B cell (primary cell): Measurements from ENCODE around the gene RIOK2. TPM values are rescaled to one million over a fixed set of nuclear protein-coding genes. Genes with fewer than 3 reads are reported as not detected.

Source experiments
- ATAC-seq: fragments of 200-7000 bp; cut with Tn5 transposase; one replicate; pipeline ENCODE4 v1.10.0; 2021; ENCODE audit warnings: low read depth, mild to moderate bottlenecking, moderate number of reproducible peaks, moderate library complexity
- CTCF ChIA-PET: fragments of 350-600 bp; sonication (Branson Sonifier 250); formaldehyde crosslinking; loops from one replicate; lab custom pipeline; 2021; ENCODE audit warnings: antibody characterized with exemption, inconsistent platforms; lab: Charles Lee
- POLR2A ChIA-PET: fragments of 350-600 bp; sonication (Branson Sonifier 250); formaldehyde crosslinking; loops from one replicate; lab custom pipeline; 2021; ENCODE audit warnings: antibody characterized with exemption; lab: Charles Lee
- DNase-seq: peaks from one replicate; pipeline ENCODE4 v3.0.0; 2013
- H2AFZ ChIP-seq: 2 replicates; pipeline ENCODE4 v1.6.1; 2012; ENCODE audit warnings: mild to moderate bottlenecking, low read depth, low read length; ENCODE audit not compliant: insufficient read depth, poor library complexity, severe bottlenecking
- H3K27ac ChIP-seq, 2 donors: 1 replicate in 1 of 2; 2 replicates in 1 of 2; pipeline ENCODE4 v1.5.1; 2012 to 2013; ENCODE audit warnings: low read length in 2 of 2, mild to moderate bottlenecking in 2 of 2, moderate library complexity in 1 of 2
- H3K27me3 ChIP-seq, 4 experiments: fragments of 200-600 bp in 1 of 4; sonication (generic) in 1 of 4; replicated peaks in 1 of 4; 1 replicate in 2 of 4; 2 replicates in 2 of 4; pipeline versions ENCODE4 v1.6.1 to v1.7.0; 2013 to 2016; ENCODE audit warnings: low read length in 3 of 4, mild to moderate bottlenecking in 2 of 4, mixed read lengths in 1 of 4, moderate library complexity in 1 of 4; ENCODE audit not compliant: insufficient read depth in 4 of 4, control insufficient read depth in 3 of 4; ENCODE audit errors: control extremely low read depth in 1 of 4
- H3K36me3 ChIP-seq, 2 experiments: replicated peaks in 1 of 2; 1 replicate in 1 of 2; 2 replicates in 1 of 2; pipeline versions ENCODE4 v1.6.1 to v1.7.1; 2013; ENCODE audit warnings: low read length in 1 of 2; ENCODE audit not compliant: insufficient read depth in 2 of 2, control insufficient read depth in 1 of 2; ENCODE audit errors: control extremely low read depth in 1 of 2, extremely low read depth in 1 of 2
- H3K4me1 ChIP-seq, 2 donors: fragments of 200-600 bp in 1 of 2; sonication (generic) in 1 of 2; 1 replicate in 1 of 2; 2 replicates in 1 of 2; pipeline versions ENCODE4 v1.5.1 to v1.6.1; 2013 to 2017; ENCODE audit warnings: low read length in 2 of 2; ENCODE audit not compliant: control insufficient read depth in 2 of 2, insufficient read depth in 2 of 2
- H3K4me2 ChIP-seq: replicated peaks from 2 replicates; pipeline ENCODE3; 2012; ENCODE audit warnings: mild to moderate bottlenecking, low read depth, low read length; ENCODE audit not compliant: poor library complexity, severe bottlenecking
- H3K4me3 ChIP-seq, 5 experiments: fragments of 200-600 bp in 1 of 5; sonication (generic) in 1 of 5; 1 replicate in 3 of 5; 2 replicates in 2 of 5; pipeline versions ENCODE4 v1.5.1 to v1.7.0; 2011 to 2016; ENCODE audit warnings: low read length in 4 of 5, mild to moderate bottlenecking in 4 of 5, low read depth in 2 of 5, control low read depth in 1 of 5, moderate library complexity in 1 of 5; ENCODE audit not compliant: insufficient read depth in 1 of 5; ENCODE audit errors: control extremely low read depth in 1 of 5, extremely low read depth in 1 of 5
- H3K79me2 ChIP-seq: fragments of 200-600 bp; sonication (generic); one replicate; pipeline ENCODE4 v1.6.0; 2016; ENCODE audit warnings: low read length; ENCODE audit not compliant: control insufficient read depth, insufficient read depth
- H3K9ac ChIP-seq: fragments of 200-600 bp; sonication (generic); 2 replicates; pipeline ENCODE4 v1.6.1; 2017; ENCODE audit warnings: mild to moderate bottlenecking, low read length, moderate library complexity
- H3K9me3 ChIP-seq, 3 donors: one replicate each; pipeline versions ENCODE4 v1.6.1 to v1.7.1; 2013; ENCODE audit warnings: low read length in 2 of 3; ENCODE audit not compliant: control insufficient read depth in 2 of 3, insufficient read depth in 1 of 3; ENCODE audit errors: control extremely low read depth in 1 of 3
- H4K20me1 ChIP-seq: 2 replicates; pipeline ENCODE4 v1.6.0; 2012; ENCODE audit warnings: mild to moderate bottlenecking, low read length; ENCODE audit not compliant: insufficient read depth, control insufficient read depth, poor library complexity, severe bottlenecking
- H3K27ac Mint-ChIP-seq: one replicate; pipeline ENCODE4 v1.8.0; 2021; ENCODE audit warnings: mixed read lengths
- H3K27me3 Mint-ChIP-seq: one replicate; pipeline ENCODE4 v1.8.0; 2021; ENCODE audit warnings: mixed read lengths
- H3K4me1 Mint-ChIP-seq: one replicate; pipeline ENCODE4 v1.8.0; 2021; ENCODE audit warnings: mixed read lengths
- H3K4me3 Mint-ChIP-seq: one replicate; pipeline ENCODE4 v1.8.0; 2021; ENCODE audit warnings: mixed read lengths
- H3K9me3 Mint-ChIP-seq: one replicate; pipeline ENCODE4 v1.8.0; 2022; ENCODE audit warnings: mixed read lengths; ENCODE audit not compliant: insufficient read depth
- EZH2 ChIP-seq: IDR thresholded peaks from 2 replicates; pipeline ENCODE4 v1.6.1; 2012; ENCODE audit warnings: borderline replicate concordance, low read depth, mild to moderate bottlenecking, moderate library complexity, low read length; ENCODE audit not compliant: insufficient read depth, poor library complexity, severe bottlenecking
- WGBS: methylation state at CpG from one replicate; pipeline ENCODE4 v1.1.5; 2013; ENCODE audit warnings: missing lambda C conversion rate; ENCODE audit not compliant: insufficient coverage; 5-methylcytosine and 5-hydroxymethylcytosine counted together
- intact Hi-C: fragments of 100-400 bp; cut with micrococcal nuclease; formaldehyde crosslinking; loops from one replicate; pipeline ENCODE4 v1.10.0; 2022
- polyA plus RNA-seq: library from polyadenylated mRNA; depleted of rRNA; stranded (reverse); fragments of >200 nt; gene quantifications from 2 replicates; pipeline ENCODE4 v1.2.3, GENCODE V29; 2012
- total RNA-seq, 2 donors: library from RNA; stranded (reverse); fragments of 120-200 nt in 1 of 2; gene quantifications; 1 replicate in 1 of 2; 2 replicates in 1 of 2; pipeline versions ENCODE4 v1.2.3 to v1.2.4, GENCODE V29; 2013 to 2022
- TF ChIP-seq, protein P1 (sequence below): fragments of 200-600 bp; IDR thresholded peaks from one replicate; pipeline ENCODE4 v1.8.0; 2022; ENCODE audit warnings: antibody characterized with exemption, mild to moderate bottlenecking

Gene RIOK2
- total and polyA plus RNA-seq, 2 donors (not counting 1 experiment from before 2014, with no cell fraction given), result 3.5 to 37.2 TPM

DNA sequence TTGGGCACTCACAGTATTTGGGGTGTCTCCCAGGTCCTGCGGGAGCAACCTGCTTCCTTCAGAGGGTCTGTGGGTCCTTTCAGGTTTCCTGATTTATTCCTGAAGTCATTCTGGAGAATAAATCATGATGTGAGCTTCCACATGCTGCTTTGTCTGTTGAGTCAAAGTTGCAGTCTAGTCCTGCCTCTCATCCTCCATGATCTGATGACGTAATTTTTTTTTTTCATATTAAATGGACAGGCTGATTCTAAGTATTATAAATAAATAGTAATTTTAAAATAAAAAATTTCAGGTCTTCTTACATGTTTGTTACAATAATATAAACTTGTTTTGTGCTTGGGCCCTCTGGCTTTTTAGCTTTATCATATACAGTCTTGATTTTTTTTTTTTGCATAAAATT lies 26.3 kb upstream of the RIOK2 start:
- H3K4me1 Mint-ChIP-seq, result no peaks in the 10 kb centered on the region
- Histone ChIP-seq H3K27ac (no peak overlapping the region), H2AFZ (no peak overlapping the region), H3K9me3 (peaks cover 0 to 5% (median 3%) of the 10 kb centered on the region in 3 donors), H4K20me1 (no peaks in the 10 kb centered on the region), H3K9ac (no peak overlapping the region), H3K4me2 (no peak overlapping the region), H3K36me3 (no peaks in the 10 kb centered on the region), H3K4me1 (no peaks in the 10 kb centered on the region), H3K4me3 (no peak overlapping the region), H3K79me2 (no peaks in the 10 kb centered on the region), H3K27me3 (peaks cover 0 to 2% (median 0%) of the 10 kb centered on the region in 4 experiments)
- no peak overlapping the region for H3K4me3 Mint-ChIP-seq
- ATAC-seq (no peak), DNase-seq (no peak)
- CTCF ChIA-PET, result interaction anchor here (1.1 kb wide), 1 partner anchor 47 kb away, joined by 4 read pairs; no protein-coding TSS in a partner anchor
- POLR2A ChIA-PET, result no interaction called here
- H3K27ac Mint-ChIP-seq, result no peak overlapping the region
- TF ChIP-seq EZH2, result no peak
- TF ChIP-seq, protein P1, sequence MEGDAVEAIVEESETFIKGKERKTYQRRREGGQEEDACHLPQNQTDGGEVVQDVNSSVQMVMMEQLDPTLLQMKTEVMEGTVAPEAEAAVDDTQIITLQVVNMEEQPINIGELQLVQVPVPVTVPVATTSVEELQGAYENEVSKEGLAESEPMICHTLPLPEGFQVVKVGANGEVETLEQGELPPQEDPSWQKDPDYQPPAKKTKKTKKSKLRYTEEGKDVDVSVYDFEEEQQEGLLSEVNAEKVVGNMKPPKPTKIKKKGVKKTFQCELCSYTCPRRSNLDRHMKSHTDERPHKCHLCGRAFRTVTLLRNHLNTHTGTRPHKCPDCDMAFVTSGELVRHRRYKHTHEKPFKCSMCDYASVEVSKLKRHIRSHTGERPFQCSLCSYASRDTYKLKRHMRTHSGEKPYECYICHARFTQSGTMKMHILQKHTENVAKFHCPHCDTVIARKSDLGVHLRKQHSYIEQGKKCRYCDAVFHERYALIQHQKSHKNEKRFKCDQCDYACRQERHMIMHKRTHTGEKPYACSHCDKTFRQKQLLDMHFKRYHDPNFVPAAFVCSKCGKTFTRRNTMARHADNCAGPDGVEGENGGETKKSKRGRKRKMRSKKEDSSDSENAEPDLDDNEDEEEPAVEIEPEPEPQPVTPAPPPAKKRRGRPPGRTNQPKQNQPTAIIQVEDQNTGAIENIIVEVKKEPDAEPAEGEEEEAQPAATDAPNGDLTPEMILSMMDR, result no peak
- no CpG with 5 or more reads among the region's 2 CpGs for WGBS
- intact Hi-C loops, result no loop called here
- peaks cover 29% of the 10 kb centered on the region for H3K27me3 Mint-ChIP-seq
- H3K9me3 Mint-ChIP-seq, result peaks cover 14% of the 10 kb centered on the region

DNA sequence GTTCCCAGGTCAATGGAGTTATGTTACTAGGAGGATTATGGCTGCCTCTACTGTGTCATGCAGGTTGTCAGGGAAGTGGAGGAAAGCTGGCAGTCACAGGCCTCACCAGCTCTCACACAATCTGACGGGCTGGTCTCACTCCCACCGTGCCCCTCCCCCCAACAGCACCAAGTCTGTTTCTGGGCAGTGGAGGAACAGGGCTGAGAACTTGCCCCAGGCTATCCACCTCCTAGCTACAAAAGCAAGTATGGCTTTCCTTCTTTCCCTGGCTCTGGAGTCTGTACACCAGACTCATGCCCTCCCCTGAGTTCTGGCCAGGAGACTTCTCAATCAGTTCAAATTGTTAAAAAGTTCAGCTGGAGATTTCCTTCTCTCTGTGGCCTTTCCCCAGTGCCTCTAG lies 25.7 kb upstream of the RIOK2 start:
- H3K27me3 Mint-ChIP-seq, result peaks cover 29% of the 10 kb centered on the region
- no peak overlapping the region for H3K4me3 ChIP-seq
- ATAC-seq, result no peak
- H3K4me1 Mint-ChIP-seq, result no peaks in the 10 kb centered on the region
- ChIA-PET POLR2A (no interaction called here), CTCF (interaction anchor here (1.1 kb wide), 1 partner anchor 46 kb away, joined by 4 read pairs; no protein-coding TSS in a partner anchor)
- H3K9me3 ChIP-seq, result peaks cover 0 to 2% (median 0%) of the 10 kb centered on the region in 3 donors
- H3K4me1 ChIP-seq, result no peaks in the 10 kb centered on the region
- no peak overlapping the region for H3K4me3 Mint-ChIP-seq
- no peak overlapping the region for H3K27ac ChIP-seq
- no peak overlapping the region for H3K4me2 ChIP-seq
- no peaks in the 10 kb centered on the region for H3K79me2 ChIP-seq
- no peak overlapping the region for H3K9ac ChIP-seq
- H2AFZ ChIP-seq, result no peak overlapping the region
- H3K27ac Mint-ChIP-seq, result no peak overlapping the region
- no peaks in the 10 kb centered on the region for H4K20me1 ChIP-seq
- DNase-seq, result no peak
- intact Hi-C loops, result no loop called here
- peaks cover 0 to 2% (median 0%) of the 10 kb centered on the region in 4 experiments for H3K27me3 ChIP-seq
- 81% methylated on average over 2 of the region's 2 CpGs for WGBS
- H3K9me3 Mint-ChIP-seq, result peaks cover 8% of the 10 kb centered on the region
- TF ChIP-seq, protein P1, result no peak
- H3K36me3 ChIP-seq, result no peaks in the 10 kb centered on the region
